Brain microvascular endothelial cell (primary cell): ENCODE data around the gene TMEM203.

Experiments
- DNase-seq: peaks from one replicate; pipeline ENCODE4 v3.0.0-alpha.2; 2020
- H3K27ac ChIP-seq: fragments of 250-450 bp; sonication (Bioruptor Pico); 2 replicates; pipeline ENCODE4 v1.5.1; 2020; ENCODE audit warnings: mild to moderate bottlenecking, moderate library complexity
- H3K27me3 ChIP-seq: fragments of 250-450 bp; sonication (Bioruptor Pico); replicated peaks from 2 replicates; pipeline ENCODE4 v1.5.1; 2020; ENCODE audit warnings: mild to moderate bottlenecking
- H3K36me3 ChIP-seq: fragments of 250-450 bp; sonication (Bioruptor Pico); replicated peaks from 2 replicates; pipeline ENCODE4 v1.5.1; 2020; ENCODE audit warnings: mild to moderate bottlenecking
- H3K4me3 ChIP-seq: 2 replicates; pipeline ENCODE4 v1.5.1; 2011; ENCODE audit warnings: low read depth, mild to moderate bottlenecking, control low read depth, low read length, moderate library complexity
- CTCF ChIP-seq: IDR thresholded peaks from 2 replicates; pipeline ENCODE4 v1.5.1; 2011; ENCODE audit warnings: low read depth, mild to moderate bottlenecking, moderate library complexity, low read length, control low read depth, inconsistent platforms; ENCODE audit errors: missing control alignments
- in situ Hi-C: cut with HindIII; loops from 2 replicates; pipeline ENCODE4 v1.10.0; 2017; ENCODE audit warnings: low sequenced_read_pairs, low pct_ligation_motif_present

TMEM203 gene

GRCh38 chr9:137166380-137167229 is 38.8 kb downstream of the TMEM203 start:
- no peak for DNase-seq
- no peak for TF ChIP-seq CTCF
- H3K36me3 ChIP-seq, result no peaks in the 10 kb centered on the region
- in situ Hi-C loops, result no loop called here
- no peak overlapping the region for H3K4me3 ChIP-seq
- H3K27ac ChIP-seq, result no peak overlapping the region
- peaks cover 91% of the 10 kb centered on the region for H3K27me3 ChIP-seq

GRCh38 chr9:137165250-137165836 is 40.1 kb downstream of the TMEM203 start:
- no peak for TF ChIP-seq CTCF
- Histone ChIP-seq H3K27ac (no peak overlapping the region), H3K36me3 (no peaks in the 10 kb centered on the region), H3K27me3 (peaks cover 87% of the 10 kb centered on the region), H3K4me3 (no peak overlapping the region)
- in situ Hi-C loops, result no loop called here
- no peak for DNase-seq

- peaks cover 84% of the 10 kb centered on the region for H3K27me3 ChIP-seq
- no peaks in the 10 kb centered on the region for H3K36me3 ChIP-seq
- TF ChIP-seq CTCF, result no peak
- in situ Hi-C loops, result no loop called here
- no peak for DNase-seq
- H3K27ac ChIP-seq, result no peak overlapping the region
- H3K4me3 ChIP-seq, result no peak overlapping the region
Measured at GRCh38 chr9:137164370-137165249, 40.8 kb downstream of the TMEM203 start.

- in situ Hi-C loops, result no loop called here
- TF ChIP-seq CTCF, result no peak
- Histone ChIP-seq H3K4me3 (no peak overlapping the region), H3K36me3 (no peaks in the 10 kb centered on the region), H3K27ac (no peak overlapping the region), H3K27me3 (peaks cover 79% of the 10 kb centered on the region)
- no peak for DNase-seq
Measured at GRCh38 chr9:137163805-137164204, 41.6 kb downstream of the TMEM203 start.

- Histone ChIP-seq H3K36me3 (no peaks in the 10 kb centered on the region), H3K4me3 (peak overlapping the region; percentile 12), H3K27me3 (peaks cover 79% of the 10 kb centered on the region), H3K27ac (no peak overlapping the region)
- no peak for TF ChIP-seq CTCF
- DNase-seq, result no peak
- in situ Hi-C loops, result no loop called here
Measured at GRCh38 chr9:137163365-137163715, 42.1 kb downstream of the TMEM203 start.
